ENCODE data around the gene EIF4E2.

The EIF4E2 gene

DNA sequence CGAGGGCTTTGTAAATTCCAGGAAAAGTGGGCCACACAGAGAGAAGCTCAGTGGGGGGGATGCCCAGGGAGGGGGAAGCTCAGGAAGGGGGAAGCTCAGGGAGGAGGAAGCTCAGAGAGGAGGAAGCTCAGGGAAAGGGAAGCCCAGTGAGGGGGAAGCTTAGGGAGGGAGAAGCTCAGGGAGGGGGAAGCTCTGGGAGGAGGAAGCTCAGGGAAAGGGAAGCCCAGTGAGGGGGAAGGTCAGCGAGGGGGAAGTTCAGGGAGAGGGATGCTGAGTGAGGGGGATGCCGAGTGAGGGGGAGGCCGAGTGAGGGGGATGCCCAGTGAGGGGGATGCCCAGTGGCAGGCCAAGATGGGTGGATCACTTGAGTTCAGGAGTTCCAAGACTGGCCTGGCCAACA lies 11.8 kb upstream of the EIF4E2 start:
- DNase-seq (ENCODE audit: low spot score), result no peak

DNA sequence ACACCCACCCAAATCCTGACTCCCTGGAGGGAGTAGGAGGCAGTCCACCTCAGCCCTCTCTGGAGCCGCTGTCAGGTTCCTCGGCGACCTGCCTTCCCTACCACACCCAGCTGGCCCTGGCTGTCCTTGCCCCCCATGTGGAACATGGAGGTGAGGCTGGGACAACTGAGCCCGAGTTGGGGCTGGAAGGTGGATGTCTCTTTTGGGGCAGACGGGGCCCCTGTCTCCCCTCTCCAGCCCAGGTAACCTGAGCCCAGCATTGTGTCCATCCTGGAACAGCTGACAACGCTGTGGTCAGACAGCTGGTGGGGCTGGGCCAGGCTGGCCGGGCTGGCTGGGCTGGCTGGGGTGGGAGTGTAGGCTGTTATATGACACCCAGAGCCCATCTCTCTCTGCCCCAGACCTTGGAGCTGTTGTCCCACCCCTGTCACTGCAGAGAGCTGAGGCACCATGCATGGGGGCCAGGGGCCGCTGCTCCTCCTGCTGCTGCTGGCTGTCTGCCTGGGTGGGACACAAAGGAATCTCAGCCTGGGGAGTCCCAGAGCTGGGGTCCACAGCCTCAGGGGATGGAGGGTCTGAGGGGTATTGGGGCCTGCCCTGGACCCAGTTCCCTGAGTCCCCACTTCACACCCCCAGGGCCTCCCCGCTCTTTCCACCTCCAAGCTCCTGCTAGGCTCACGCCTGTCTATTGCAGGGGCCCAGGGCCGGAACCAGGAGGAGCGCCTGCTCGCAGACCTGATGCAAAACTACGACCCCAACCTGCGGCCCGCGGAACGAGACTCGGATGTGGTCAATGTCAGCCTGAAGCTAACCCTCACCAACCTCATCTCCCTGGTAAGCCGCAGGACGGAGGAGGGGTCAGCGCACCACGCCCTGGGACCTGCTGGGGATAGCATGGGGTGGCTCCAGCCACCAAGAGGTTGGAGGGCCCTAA lies 10.9 kb upstream of the EIF4E2 start, which contains the start of gene CHRNG:
TSS of gene CHRNG (plus strand) at position 395 of the 934 bp plus-strand sequence. CDS start at position 451, 56 bp downstream.
- DNase-seq (ENCODE audit: low spot score), result no peak

DNA sequence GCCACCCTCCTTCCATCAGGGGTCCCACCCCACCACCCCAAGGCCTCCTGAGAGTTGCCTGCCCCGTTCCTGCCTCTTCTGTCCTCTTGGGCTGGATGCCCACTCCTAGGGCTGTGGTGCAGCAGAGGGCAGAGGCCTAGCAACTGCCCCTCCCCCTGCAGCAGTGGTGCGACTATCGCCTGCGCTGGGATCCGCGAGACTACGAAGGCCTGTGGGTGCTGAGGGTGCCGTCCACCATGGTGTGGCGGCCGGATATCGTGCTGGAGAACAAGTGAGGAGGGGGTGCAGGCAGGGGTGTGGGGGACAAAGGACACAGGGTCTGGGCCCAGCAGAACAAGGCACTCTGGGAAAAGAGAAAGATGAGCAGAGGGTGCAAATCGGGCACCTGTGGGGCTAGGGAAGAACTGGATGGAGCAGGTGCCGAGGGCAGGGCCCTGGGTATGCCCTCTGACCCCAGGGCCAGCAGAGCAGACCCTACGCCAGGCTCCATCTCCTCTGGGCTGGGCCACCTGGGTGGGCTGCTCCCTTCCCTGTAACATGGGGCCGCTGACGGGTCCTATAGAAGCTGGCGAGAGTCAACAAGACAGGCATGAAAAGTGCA lies 9.9 kb upstream of the EIF4E2 start:
- DNase-seq (ENCODE audit: low spot score), result no peak

DNA sequence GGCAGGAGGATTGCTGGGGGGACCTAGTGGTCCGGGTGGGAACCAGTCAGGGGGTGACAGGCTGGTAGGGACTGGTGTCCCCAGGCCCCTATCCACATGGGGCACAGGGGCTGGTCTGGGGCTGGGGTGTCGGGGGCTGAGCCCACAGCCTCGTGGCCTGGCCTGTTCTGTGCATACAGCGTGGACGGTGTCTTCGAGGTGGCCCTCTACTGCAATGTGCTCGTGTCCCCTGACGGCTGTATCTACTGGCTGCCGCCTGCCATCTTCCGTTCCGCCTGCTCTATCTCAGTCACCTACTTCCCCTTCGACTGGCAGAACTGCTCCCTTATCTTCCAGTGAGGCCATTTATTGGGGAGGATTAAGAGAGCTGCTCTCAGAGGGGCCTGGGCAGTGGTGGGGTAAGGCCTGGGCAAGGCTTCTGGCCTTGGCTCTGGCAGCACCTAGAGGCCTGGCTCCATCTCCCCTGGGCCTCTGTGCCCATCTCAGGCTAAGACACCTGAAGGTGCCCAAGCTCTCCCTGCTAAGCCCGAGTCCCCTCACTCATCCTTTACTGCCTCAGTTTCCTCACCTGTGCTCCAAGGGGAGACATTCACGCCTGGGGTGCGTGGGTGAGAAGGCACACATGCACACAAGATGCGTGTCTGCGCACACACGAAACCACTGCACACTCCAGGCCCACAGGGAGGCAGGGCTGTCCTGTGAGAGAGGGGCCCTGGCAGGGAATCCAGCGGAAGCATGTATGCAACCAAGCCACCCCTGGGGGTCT lies 9.1 kb upstream of the EIF4E2 start:
- DNase-seq (ENCODE audit: low spot score), result no peak

DNA sequence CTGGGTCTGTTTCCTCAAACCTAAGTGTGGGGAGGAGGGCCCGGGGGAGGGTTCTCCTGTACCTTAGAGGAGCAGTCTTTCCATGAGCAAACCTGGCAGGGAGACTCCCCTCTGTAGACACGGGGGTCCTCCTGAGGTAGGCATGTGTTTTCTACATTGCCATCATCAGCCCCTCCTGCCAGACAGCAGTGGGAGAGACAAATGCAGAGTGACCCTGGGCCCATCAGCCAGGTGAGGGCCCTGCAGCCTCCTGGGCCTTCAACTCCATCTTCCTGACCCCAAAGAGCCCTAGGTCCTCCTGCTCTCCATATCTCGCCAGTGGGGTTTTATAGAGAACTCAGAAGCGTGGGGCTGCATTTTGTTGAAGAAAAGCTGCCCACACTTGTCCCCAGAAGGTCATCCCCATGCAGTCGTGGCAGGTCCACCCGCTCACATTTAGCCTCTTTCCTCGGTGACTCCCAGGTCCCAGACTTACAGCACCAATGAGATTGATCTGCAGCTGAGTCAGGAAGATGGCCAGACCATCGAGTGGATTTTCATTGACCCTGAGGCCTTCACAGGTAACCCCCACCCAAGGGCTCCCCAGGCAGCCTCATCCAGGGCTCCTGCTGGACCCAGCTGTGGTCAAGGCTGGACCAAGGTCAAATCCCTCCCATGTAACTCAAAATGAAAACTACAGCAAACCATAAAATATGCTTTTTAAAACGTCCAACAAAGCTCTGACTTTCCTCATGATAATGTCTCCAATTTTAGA lies 8.4 kb upstream of the EIF4E2 start:
- DNase-seq (ENCODE audit: low spot score), result no peak

DNA sequence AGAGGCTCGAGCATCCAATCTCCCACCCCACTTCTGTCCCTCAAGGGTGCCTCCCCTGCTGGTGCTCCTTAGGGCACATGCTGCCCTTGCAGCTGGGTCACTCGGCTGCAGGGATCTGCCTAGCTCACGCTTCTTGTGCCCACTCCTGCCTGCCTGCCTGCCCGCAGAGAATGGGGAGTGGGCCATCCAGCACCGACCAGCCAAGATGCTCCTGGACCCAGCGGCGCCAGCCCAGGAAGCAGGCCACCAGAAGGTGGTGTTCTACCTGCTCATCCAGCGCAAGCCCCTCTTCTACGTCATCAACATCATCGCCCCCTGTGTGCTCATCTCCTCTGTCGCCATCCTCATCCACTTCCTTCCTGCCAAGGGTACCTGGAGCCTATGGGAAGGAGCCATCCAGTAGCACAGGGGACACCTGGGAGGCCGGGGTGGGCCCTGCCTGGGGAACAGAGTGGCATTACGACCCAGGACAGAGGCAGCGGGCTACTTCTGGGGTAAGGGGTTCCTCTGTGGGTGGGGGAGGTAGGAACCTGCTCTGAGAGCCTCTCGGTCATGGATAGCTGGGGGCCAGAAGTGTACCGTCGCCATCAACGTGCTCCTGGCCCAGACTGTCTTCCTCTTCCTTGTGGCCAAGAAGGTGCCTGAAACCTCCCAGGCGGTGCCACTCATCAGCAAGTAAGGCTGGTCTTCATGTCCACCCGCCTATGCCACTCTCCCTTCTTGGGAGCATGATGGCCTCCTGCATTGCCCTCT lies 7.6 kb upstream of the EIF4E2 start:
- no peak for DNase-seq (ENCODE audit: low spot score)

DNA sequence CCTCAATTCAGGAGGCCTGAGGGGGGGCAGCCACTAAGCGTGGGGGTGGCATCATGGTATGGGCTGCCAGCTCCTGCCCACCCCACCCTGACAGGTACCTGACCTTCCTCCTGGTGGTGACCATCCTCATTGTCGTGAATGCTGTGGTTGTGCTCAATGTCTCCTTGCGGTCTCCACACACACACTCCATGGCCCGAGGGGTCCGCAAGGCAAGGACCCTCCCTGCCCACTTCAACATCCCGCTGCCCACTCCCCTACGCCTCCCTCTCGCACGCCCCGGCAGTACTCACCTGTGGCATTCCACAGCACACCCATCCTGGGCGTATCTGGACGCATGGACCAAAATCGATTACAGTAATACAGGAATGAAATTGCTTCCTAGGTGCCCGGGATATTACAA lies 7.0 kb upstream of the EIF4E2 start:
- DNase-seq (ENCODE audit: low spot score), result no peak

DNA sequence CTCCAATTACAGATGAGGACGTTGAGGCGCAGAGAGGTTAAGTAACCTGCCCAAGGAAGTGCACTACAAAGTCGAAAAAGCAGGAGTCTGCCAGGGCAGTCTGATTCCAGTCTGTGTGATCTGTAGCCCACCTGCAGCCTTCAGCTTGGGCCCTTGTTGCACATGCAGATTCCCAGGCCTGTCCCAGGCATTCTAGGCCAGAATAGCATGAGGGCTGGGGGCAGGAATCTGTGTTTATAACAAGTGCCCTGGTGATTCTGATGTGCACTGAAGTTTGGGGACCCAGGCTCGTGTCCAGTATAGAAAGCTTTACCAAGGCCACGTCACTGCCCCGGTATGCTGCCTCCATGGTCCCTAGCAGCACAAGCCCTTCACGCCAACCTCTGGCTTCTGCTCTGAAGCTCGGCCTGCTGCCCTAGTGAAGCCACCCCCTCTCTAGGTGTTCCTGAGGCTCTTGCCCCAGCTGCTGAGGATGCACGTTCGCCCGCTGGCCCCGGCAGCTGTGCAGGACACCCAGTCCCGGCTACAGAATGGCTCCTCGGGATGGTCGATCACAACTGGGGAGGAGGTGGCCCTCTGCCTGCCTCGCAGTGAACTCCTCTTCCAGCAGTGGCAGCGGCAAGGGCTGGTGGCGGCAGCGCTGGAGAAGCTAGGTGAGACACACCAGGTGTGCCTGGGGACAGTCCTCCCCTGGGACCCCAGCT lies 6.4 kb upstream of the EIF4E2 start:
- DNase-seq (ENCODE audit: low spot score), result no peak

DNA sequence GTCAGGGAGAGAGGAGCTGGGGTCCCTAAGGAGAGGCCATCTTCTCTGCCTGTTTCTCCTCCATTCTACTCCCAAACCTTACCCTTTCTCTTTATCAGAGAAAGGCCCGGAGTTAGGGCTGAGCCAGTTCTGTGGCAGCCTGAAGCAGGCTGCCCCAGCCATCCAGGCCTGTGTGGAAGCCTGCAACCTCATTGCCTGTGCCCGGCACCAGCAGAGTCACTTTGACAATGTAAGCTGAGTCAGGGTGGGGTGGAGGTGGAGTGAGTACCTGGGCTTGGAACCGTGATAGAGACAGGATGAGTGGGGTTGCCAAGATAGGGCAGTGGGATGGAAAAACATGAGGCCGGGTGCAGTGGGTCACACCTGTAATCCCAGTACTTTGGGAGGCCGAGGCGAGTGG lies 5.8 kb upstream of the EIF4E2 start:
- no peak for DNase-seq (ENCODE audit: low spot score)

DNA sequence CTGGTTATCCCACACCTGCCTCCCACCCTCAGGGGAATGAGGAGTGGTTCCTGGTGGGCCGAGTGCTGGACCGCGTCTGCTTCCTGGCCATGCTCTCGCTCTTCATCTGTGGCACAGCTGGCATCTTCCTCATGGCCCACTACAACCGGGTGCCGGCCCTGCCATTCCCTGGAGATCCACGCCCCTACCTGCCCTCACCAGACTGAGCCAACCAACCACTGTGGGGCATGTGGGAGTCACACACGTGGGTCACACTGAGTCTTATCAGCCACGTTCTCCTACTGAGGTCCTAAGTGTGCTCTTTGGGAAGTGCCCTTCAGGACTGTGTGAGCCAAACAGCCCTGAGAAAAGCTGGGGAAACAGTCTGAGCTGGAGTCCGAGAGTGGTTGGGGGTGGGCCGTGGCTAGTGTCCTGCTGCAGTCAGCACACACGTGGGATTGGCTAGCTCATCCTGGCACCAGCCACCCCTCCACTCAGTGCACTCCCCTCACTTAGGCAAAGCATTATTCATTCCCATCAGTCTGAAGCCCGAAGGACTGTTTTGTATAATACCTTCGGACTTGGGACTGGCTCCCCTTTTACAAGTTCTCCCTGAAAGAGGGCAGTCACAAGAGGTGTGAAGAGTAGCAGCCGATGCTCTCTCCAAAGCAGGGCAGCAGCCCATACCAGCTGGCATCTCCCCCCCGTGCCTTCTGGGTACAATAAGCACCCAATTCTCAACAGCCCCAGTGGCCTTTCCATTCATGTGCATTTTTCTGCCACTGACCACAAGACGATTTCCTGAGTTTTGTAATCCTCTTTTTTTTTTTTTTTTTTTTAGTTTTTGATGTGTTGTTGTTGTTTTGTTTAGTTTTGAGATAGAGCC lies 4.7 kb upstream of the EIF4E2 start:
- no peak for DNase-seq (ENCODE audit: low spot score)

DNA sequence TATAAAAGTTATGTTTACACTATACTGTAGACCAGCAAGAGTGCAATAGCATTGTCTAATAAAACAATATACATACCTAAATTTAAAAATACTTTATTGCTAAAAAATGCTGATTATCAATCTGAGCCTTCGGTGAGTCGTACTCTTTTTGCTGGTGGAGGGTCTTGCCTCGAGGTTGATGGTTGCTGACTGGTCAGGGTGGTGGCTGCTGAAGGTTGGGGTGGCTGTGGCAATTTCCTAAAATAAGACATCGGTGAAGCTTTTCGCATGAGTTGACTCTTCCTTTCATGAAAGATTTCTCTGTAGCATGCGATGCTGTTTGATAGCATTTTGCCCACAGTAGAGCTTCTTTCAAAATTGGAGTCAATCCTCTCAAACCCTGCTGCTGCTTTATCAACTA lies 2.5 kb upstream of the EIF4E2 start:
- no peak for DNase-seq (ENCODE audit: low spot score)

DNA sequence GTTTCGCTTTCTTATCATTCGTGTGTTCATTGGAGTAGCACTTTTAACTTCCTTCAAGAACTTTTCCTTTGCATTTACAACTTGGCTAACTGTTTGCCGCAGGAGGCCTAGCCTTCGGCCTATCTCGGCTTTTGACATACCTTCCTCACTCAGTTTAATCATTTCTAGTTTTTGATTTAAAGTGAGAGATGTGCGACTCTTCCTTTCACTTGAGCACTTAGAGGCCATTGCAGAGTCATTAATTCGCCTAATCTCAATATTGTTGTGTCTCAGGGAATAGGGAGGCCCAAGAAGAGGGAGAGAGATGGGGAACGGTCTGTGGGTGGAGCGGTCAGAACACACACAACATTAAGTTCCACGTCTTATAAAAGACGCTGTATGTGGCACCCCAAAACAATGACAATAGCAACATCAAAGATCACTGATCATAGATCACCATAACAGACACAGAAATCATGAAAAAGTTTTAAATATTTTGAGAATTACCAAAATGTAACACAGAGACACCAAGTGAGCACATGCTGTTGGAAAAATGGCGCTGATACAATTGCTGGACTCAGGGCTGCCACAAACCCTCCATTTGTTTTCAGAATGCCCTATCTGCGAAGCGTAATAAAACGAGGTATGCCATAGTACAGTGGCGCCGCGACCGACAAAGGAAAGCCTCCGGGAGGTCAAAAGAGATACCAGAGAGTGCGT lies 685 bp upstream of the EIF4E2 start:
- no peak for DNase-seq (ENCODE audit: low spot score)

DNA sequence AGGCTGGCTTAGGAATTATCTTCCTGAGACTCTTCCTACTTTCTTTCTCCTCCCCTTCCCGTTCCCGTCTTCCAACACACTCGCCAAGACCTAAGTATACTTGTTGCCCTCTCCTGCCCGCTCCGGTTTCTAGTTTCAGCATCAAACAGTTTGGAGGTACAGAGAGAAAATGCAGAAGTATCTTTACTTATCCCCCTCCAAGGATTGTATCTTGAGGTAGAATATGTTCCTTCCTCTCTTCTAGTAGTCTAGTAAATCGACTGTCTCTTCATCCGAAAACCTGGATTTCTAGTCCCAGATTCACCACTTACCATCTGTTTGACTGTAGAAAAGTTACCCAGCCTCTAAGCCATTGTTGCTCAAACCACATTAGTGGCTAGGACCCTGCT lies 755 bp downstream of the EIF4E2 start:
- no peak for DNase-seq (ENCODE audit: low spot score)

DNA sequence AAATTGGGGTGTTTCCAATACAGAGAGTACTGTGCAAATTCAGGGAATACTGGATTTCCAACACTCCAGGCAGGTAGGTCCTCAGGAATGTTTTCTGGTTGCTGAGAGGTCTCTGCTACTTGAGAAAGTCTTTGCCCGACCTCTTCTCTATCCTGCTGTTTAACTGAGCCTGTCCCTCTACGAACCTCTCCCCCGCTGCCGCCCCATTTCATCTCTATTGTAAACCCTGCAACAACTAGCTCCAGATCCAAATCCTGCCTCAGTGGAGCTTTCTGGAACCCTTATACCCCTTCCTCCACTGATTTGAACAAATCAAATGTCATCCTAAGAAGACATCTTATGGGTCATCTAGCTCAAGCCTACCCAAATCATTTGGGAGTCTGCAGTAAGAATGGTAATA lies 1.3 kb downstream of the EIF4E2 start:
- DNase-seq (ENCODE audit: low spot score), result no peak

DNA sequence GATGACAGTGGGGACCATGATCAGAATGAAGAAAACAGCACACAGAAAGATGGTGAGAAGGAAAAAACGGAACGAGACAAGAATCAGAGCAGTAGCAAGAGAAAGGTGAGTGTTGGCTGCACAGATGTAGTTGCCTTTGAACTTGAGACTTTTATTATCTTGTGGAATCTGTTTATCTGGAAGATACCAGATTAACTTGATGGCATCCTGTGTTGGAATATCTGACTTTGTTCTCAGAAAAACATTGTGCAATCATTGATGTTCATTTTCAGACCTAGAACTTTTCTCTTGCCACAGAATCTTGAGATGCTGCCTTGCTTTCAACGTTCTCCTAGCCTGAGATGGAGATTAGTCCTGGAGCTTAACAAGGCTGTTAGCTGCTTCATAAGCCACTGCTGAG lies 5.9 kb downstream of the EIF4E2 start:
- DNase-seq (ENCODE audit: low spot score), result no peak

DNA sequence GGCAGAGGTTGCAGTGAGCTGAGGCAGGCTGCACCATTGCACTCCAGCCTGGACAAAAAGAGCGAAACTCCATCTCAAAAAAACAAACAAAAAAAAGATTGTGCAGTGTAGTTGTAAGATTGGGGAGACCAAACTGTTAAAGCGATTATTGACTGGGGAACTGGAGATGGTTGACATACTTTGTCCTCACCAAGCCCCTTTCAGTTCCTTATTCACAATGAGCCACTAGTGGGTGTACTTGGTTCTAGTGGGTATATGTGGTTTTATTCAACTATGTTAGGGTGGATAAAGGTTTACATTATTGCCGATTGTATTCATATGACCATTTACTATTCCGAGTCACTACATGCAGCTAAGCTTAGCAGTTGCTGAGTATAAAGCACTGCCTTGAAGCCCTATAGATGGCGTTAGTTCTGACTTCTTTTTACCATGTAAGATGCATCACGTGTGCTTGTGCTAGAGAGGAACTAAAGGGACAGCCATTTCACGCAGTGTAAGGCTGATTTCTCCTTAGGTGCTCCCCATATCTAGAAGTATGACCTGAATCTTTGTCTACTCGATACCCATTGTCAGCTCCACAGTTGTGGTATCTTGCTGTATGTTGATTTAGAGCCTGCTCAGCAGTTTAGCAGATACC lies 12.1 kb downstream of the EIF4E2 start:
- no peak for DNase-seq (ENCODE audit: low spot score)

DNA sequence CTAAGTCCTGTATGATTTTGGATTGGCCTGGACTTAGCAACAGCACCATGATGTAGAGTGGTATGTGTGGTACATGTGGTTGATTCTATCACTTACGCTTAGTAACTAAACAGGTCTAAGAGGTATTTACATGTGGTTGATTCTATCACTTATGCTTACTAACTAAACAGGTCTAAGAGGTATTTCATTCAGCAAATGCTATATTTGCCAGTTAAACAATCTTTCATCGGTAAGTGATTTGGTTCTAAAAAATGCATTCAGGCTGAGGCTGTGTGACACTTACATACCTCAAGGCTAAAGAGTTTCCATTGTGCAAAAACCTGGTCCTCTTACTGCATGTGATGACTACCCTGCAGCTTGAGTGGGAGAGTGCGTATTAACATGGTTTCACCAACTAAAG lies 13.1 kb downstream of the EIF4E2 start:
- no peak for DNase-seq (ENCODE audit: low spot score)

DNA sequence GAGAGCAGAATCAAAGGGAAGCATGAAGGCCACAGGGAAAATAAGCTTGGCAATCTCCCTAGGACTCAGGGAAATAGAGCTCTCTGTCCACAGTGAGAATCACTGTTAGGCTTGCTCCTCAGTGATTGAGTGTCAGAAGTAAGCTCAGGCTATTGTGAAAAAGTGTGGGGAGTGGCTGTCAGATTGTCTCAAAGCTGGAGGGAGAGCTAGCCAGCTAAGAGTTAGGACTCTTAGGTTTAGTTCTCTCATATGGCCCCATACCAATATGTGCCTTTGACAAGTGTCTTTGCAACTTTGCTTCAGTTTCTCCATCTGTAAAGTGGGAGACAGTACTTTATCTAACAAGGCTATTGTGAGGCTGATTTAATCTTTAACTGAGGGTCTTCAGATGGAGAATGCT lies 17.2 kb downstream of the EIF4E2 start:
- peak; percentile 8 for DNase-seq (ENCODE audit: low spot score)

DNA sequence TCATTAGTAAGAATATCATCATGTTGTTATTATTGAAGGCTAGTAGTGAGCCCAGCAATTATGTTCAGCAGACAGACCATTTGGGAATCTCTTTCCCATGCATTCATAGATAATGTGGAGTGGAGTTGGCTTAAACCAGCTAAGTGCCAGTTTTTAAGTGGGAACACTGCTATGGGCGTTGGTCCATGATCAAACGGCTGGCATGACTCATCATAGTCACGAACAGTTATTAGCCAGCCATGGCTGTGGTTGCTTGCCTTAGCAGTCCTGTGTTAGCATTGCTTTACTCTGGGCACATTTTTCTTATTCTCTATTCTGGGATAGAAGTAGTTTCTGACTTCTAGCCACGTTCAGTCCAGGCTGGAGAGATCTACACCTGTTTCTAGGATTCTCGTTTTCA lies 17.7 kb downstream of the EIF4E2 start:
- peak; percentile 83 for DNase-seq (ENCODE audit: low spot score)
